IMR-90 (cell line): ENCODE measurements around the gene TDG. TPM values are rescaled to one million over a fixed set of nuclear protein-coding genes. Genes with fewer than 3 reads are reported as not detected.

Experiments used
- ATAC-seq: fragments of 200-7000 bp; cut with Tn5 transposase; 2 replicates; pipeline ENCODE4 v1.9.1; 2020; ENCODE audit warnings: low read depth, mild to moderate bottlenecking, moderate library complexity
- BruUV-seq: library from RNA; stranded (reverse); fragments of 400-500 nt; replicated peaks from 2 replicates; lab custom pipeline; 2021; lab: Mats Ljungman, UMichigan
- CTCF ChIA-PET: fragments of 300-600 bp; formaldehyde crosslinking; extraction: SDS; loops from one replicate; lab custom pipeline; 2021; ENCODE audit warnings: antibody characterized with exemption; lab: Yijun Ruan, JAX
- POLR2A ChIA-PET: fragments of 300-600 bp; sonication (Branson Sonifier 250); formaldehyde crosslinking; loops from one replicate; lab custom pipeline; 2022; ENCODE audit warnings: antibody characterized with exemption; ENCODE audit not compliant: unreplicated experiment; lab: Charles Lee
- DNase-seq: peaks from one replicate; pipeline ENCODE4 v3.0.0; 2013
- H2AFZ ChIP-seq: replicated peaks from 2 replicates; pipeline ENCODE3; 2013; ENCODE audit warnings: low read length, mild to moderate bottlenecking; ENCODE audit not compliant: poor library complexity
- H2AK5ac ChIP-seq: 2 replicates; pipeline ENCODE4 v1.6.1; 2013; ENCODE audit warnings: low read depth, low read length, inconsistent platforms
- H2AK9ac ChIP-seq: replicated peaks from 2 replicates; pipeline ENCODE3; 2013; ENCODE audit warnings: mild to moderate bottlenecking, low read depth, low read length, moderate library complexity; ENCODE audit not compliant: poor library complexity
- H2BK120ac ChIP-seq: 2 replicates; pipeline ENCODE4 v1.6.1; 2013; ENCODE audit warnings: low read depth, low read length, inconsistent platforms
- H2BK15ac ChIP-seq: 3 replicates; pipeline ENCODE4 v1.6.1; 2013; ENCODE audit warnings: low read depth, low read length, inconsistent platforms
- H2BK20ac ChIP-seq: 2 replicates; pipeline ENCODE4 v1.6.1; 2013; ENCODE audit warnings: low read depth, mild to moderate bottlenecking, inconsistent platforms, low read length, moderate library complexity
- H2BK5ac ChIP-seq: 2 replicates; pipeline ENCODE4 v1.6.1; 2013; ENCODE audit warnings: mild to moderate bottlenecking, low read depth, low read length, inconsistent platforms; ENCODE audit not compliant: poor library complexity, severe bottlenecking
- H3K14ac ChIP-seq: replicated peaks from 2 replicates; pipeline ENCODE4 v1.6.1; 2013; ENCODE audit warnings: low read depth, low read length, inconsistent platforms
- H3K18ac ChIP-seq: 2 replicates; pipeline ENCODE4 v1.6.1; 2013; ENCODE audit warnings: low read depth, low read length, control low read depth
- H3K23ac ChIP-seq: 2 replicates; pipeline ENCODE4 v1.6.1; 2013; ENCODE audit warnings: low read depth, low read length, inconsistent platforms
- H3K27ac ChIP-seq: 2 replicates; pipeline ENCODE4 v1.5.1; 2013; ENCODE audit warnings: mild to moderate bottlenecking, control low read depth, low read length; ENCODE audit not compliant: insufficient read depth
- H3K27me3 ChIP-seq: 2 replicates; pipeline ENCODE4 v1.6.1; 2013; ENCODE audit warnings: low read length; ENCODE audit not compliant: control insufficient read depth, insufficient read depth
- H3K36me3 ChIP-seq: 2 replicates; pipeline ENCODE4 v1.6.1; 2013; ENCODE audit warnings: low read length, mixed read lengths; ENCODE audit not compliant: control insufficient read depth, insufficient read depth
- H3K4ac ChIP-seq: 2 replicates; pipeline ENCODE4 v1.6.1; 2013; ENCODE audit warnings: low read depth, low read length, inconsistent platforms
- H3K4me1 ChIP-seq: 2 replicates; pipeline ENCODE4 v1.6.1; 2013; ENCODE audit warnings: low read length, mixed read lengths; ENCODE audit not compliant: control insufficient read depth, insufficient read depth
- H3K4me2 ChIP-seq: 2 replicates; pipeline ENCODE4 v1.6.1; 2013; ENCODE audit warnings: low read depth, mild to moderate bottlenecking, control low read depth, low read length, moderate library complexity
- H3K4me3 ChIP-seq: 2 replicates; pipeline ENCODE4 v1.5.1; 2013; ENCODE audit warnings: low read depth, mild to moderate bottlenecking, control low read depth, low read length, moderate library complexity; ENCODE audit not compliant: insufficient read depth
- H3K56ac ChIP-seq: 2 replicates; pipeline ENCODE4 v1.6.1; 2013; ENCODE audit warnings: low read length, inconsistent platforms; ENCODE audit not compliant: insufficient read depth; ENCODE audit errors: extremely low read depth
- H3K79me1 ChIP-seq, 2 experiments: 2 replicates each; pipeline ENCODE4 v1.6.1; 2013; ENCODE audit warnings: low read length in 2 of 2, inconsistent platforms in 1 of 2, low read depth in 1 of 2
- H3K9ac ChIP-seq: 2 replicates; pipeline ENCODE4 v1.6.1; 2013; ENCODE audit warnings: low read depth, low read length, control low read depth
- H3K9me1 ChIP-seq: 2 replicates; pipeline ENCODE4 v1.6.1; 2013; ENCODE audit warnings: low read length, inconsistent platforms; ENCODE audit not compliant: insufficient read depth
- H3K9me3 ChIP-seq: 2 replicates; pipeline ENCODE4 v1.6.1; 2013; ENCODE audit warnings: low read length; ENCODE audit not compliant: control insufficient read depth, insufficient read depth
- H4K20me1 ChIP-seq: 2 replicates; pipeline ENCODE4 v1.6.1; 2013; ENCODE audit warnings: low read length, inconsistent platforms; ENCODE audit not compliant: insufficient read depth
- H4K5ac ChIP-seq: 2 replicates; pipeline ENCODE4 v1.6.1; 2013; ENCODE audit warnings: mild to moderate bottlenecking, low read depth, low read length, control low read depth
- H4K8ac ChIP-seq, 2 experiments: 2 replicates each; pipeline ENCODE4 v1.6.1; 2013; ENCODE audit warnings: low read depth in 2 of 2, low read length in 2 of 2, control low read depth in 1 of 2, inconsistent platforms in 1 of 2
- H4K91ac ChIP-seq: 2 replicates; pipeline ENCODE4 v1.6.1; 2013; ENCODE audit warnings: low read depth, low read length, inconsistent platforms; ENCODE audit not compliant: insufficient read depth
- WGBS, 2 experiments: methylation state at CpG; one replicate each; pipeline versions ENCODE4 v1.1.5 to v1.1.7; 2013; ENCODE audit warnings: missing lambda C conversion rate in 2 of 2; ENCODE audit not compliant: insufficient read length in 1 of 2; ENCODE audit errors: extremely low coverage in 2 of 2; 5-methylcytosine and 5-hydroxymethylcytosine counted together
- dilution Hi-C: fragments of 300-500 bp; cut with HindIII; formaldehyde crosslinking; loops from one replicate; pipeline ENCODE4 v1.14.3; 2018; ENCODE audit warnings: low sequenced_read_pairs; ENCODE audit not compliant: unreplicated experiment
- in situ Hi-C: fragments of 300-500 bp; cut with MboI; formaldehyde crosslinking; loops from 3 replicates; pipeline ENCODE4 v1.14.3; 2019; ENCODE audit warnings: low sequenced_read_pairs, inconsistent platforms, mixed read lengths
- intact Hi-C: fragments of 100-400 bp; cut with micrococcal nuclease; formaldehyde crosslinking; loops from 2 replicates; pipeline ENCODE4 v1.10.0; 2022
- polyA plus RNA-seq, 3 experiments: library from polyadenylated mRNA; depleted of rRNA; stranded (reverse); fragments of >200 nt; gene quantifications; 2 replicates each; pipeline ENCODE4 v1.2.3, GENCODE V29; 2012; ENCODE audit warnings: low replicate concordance in 1 of 3
- total RNA-seq: library from RNA; depleted of rRNA; stranded (reverse); fragments of >200 nt; gene quantifications from 2 replicates; pipeline ENCODE4 v1.2.3, GENCODE V29; 2012
- TF ChIP-seq, protein P1 (sequence below): fragments of 150-350 bp; IDR thresholded peaks from 2 replicates; pipeline ENCODE4 v1.6.1; 2017; ENCODE audit warnings: mild to moderate bottlenecking, antibody characterized with exemption, low read length, low read depth

Gene TDG
- total and polyA plus RNA-seq, 2 of the 4 experiments (the other 2 are of a cell fraction), result 14.0 to 14.7 TPM

DNA sequence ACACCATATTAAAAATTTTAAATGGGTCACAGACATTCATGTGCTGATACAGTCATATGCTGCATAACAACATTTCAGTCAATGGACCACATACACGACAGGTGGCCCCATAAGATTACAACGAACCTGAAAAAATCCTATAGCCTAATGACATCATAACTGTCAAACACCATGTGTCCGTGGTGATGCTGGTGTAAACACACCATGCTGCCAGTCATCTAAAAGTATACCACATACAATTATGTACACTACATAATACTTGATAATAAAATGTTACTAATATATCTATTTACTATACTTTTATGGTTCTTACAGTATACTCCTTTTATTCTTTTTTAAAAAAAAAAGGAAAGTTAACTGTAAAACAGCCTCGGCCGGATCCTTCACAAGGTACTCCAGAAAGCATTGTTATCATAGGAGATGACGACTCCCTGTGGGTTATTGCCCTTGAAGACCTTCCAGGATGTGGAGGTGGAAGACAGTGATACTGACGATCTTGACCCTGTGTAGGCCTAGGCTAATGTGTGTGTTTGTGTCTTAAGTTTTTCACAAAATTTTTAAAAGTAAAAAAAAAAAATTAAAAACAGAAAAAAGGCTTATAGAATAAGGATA, 5.0 kb upstream of the TDG start:
- H2AFZ ChIP-seq, result no peak overlapping the region
- H3K9me1 ChIP-seq, result 0 out of 2 replicates have a peak, but pooled peaks cover 4% of the 10 kb centered on the region
- no CpG with 5 or more reads among the region's 7 CpGs for WGBS, 2 experiments
- H2BK5ac ChIP-seq, result no peak overlapping the region
- no peak overlapping the region for H3K4ac ChIP-seq
- H4K8ac ChIP-seq, result no peak overlapping the region
- no peaks in the 10 kb centered on the region for H3K36me3 ChIP-seq
- H4K5ac ChIP-seq, result no peak overlapping the region
- no peak overlapping the region for H4K91ac ChIP-seq
- H2AK9ac ChIP-seq, result no peak overlapping the region
- H2BK15ac ChIP-seq, result no peak overlapping the region
- H3K56ac ChIP-seq, result no peak overlapping the region
- no peak overlapping the region for H3K9ac ChIP-seq
- H3K23ac ChIP-seq, result no peak overlapping the region
- dilution Hi-C loops (no loop called here), in situ Hi-C loops (no loop called here), intact Hi-C loops (loop anchor here (10.0 kb wide), 1 partner anchor 324 kb away; no protein-coding TSS in a partner anchor)
- no peak overlapping the region for H2BK20ac ChIP-seq
- no peak overlapping the region for H3K14ac ChIP-seq
- H3K18ac ChIP-seq, result no peak overlapping the region
- TF ChIP-seq, protein P1, sequence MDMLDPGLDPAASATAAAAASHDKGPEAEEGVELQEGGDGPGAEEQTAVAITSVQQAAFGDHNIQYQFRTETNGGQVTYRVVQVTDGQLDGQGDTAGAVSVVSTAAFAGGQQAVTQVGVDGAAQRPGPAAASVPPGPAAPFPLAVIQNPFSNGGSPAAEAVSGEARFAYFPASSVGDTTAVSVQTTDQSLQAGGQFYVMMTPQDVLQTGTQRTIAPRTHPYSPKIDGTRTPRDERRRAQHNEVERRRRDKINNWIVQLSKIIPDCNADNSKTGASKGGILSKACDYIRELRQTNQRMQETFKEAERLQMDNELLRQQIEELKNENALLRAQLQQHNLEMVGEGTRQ, result no peak
- H3K79me1 ChIP-seq, result peaks cover 17 to 50% of the 10 kb centered on the region in 2 experiments
- peaks cover 8% of the 10 kb centered on the region; the same call in 1 of the 2 replicates for H3K4me1 ChIP-seq
- H3K9me3 ChIP-seq, result no peaks in the 10 kb centered on the region
- BruUV-seq, result no TSS peak
- no peak for DNase-seq
- no peak overlapping the region for H2BK120ac ChIP-seq
- H3K4me2 ChIP-seq, result no peak overlapping the region
- ATAC-seq, result no peak
- no peaks in the 10 kb centered on the region for H4K20me1 ChIP-seq
- no peak overlapping the region for H3K4me3 ChIP-seq
- POLR2A ChIA-PET, result interaction anchor here (0.6 kb wide), 1 partner anchor 153 kb away, joined by 3 read pairs; no protein-coding TSS in a partner anchor
- CTCF ChIA-PET, result interaction anchor here (0.6 kb wide), 2 partner anchors 148 to 171 kb away, joined by 3 to 4 read pairs; no protein-coding TSS in a partner anchor
- H2AK5ac ChIP-seq, result no peak overlapping the region
- no peak overlapping the region for H3K27ac ChIP-seq
- no peaks in the 10 kb centered on the region for H3K27me3 ChIP-seq
